HCT116 (cell line): ENCODE measurements around the gene ANXA10. TPM values are rescaled to one million over a fixed set of nuclear protein-coding genes. Genes with fewer than 3 reads are reported as not detected.

Source experiments
- ATAC-seq: fragments of 200-7000 bp; cut with Tn5 transposase; 2 replicates; pipeline ENCODE4 v1.9.1; 2020; ENCODE audit warnings: mild to moderate bottlenecking, moderate library complexity
- BruUV-seq: library from RNA; stranded (reverse); fragments of 400-500 nt; replicated peaks from 2 replicates; lab custom pipeline; 2021; lab: Mats Ljungman, UMichigan
- CTCF ChIA-PET: fragments of 300-600 bp; sonication (Branson Sonifier 250); formaldehyde crosslinking; loops from one replicate; lab custom pipeline; 2021; ENCODE audit warnings: antibody characterized with exemption; lab: Charles Lee
- POLR2A ChIA-PET: fragments of 300-600, 350-600 bp; sonication (Branson Sonifier 250); formaldehyde crosslinking; loops from one replicate; lab custom pipeline; 2021; ENCODE audit warnings: antibody characterized with exemption; lab: Charles Lee
- RAD21 ChIA-PET, 2 experiments: fragments of 300-600 bp; sonication (Branson Sonifier 250); formaldehyde crosslinking; loops; one replicate each; lab custom pipeline; 2023; ENCODE audit warnings: low total read pairs in 2 of 2; ENCODE audit not compliant: uncharacterized antibody in 2 of 2, unreplicated experiment in 2 of 2, low non-redundant PET in 1 of 2; lab: Charles Lee
- DNase-seq: peaks from one replicate; pipeline ENCODE4 v3.0.0-alpha.2; 2010; ENCODE audit warnings: low read depth, low spot score
- H2AFZ ChIP-seq: fragments of 200-600 bp; shearing (Covaris generic), sonication (generic); 2 replicates; pipeline ENCODE4 v1.6.1; 2017; ENCODE audit warnings: low read depth, mixed run types, mixed read lengths, antibody characterized with exemption, low read length; ENCODE audit not compliant: poor library complexity, severe bottlenecking
- H3K27ac ChIP-seq: 2 replicates; pipeline ENCODE4 v1.5.1; 2012; ENCODE audit warnings: low read depth, low read length
- H3K27me3 ChIP-seq: fragments of 200-600 bp; sonication (generic); 2 replicates; pipeline ENCODE4 v1.6.1; 2016; ENCODE audit warnings: mixed run types, low read length, mixed read lengths; ENCODE audit not compliant: insufficient read depth
- H3K36me3 ChIP-seq, 2 experiments: fragments of 200-500 bp in 1 of 2; fragments of 200-600 bp in 1 of 2; sonication (Bioruptor generic) in 1 of 2; sonication (generic) in 1 of 2; 2 replicates each; pipeline versions ENCODE4 v1.5.1 to v1.6.1; 2014 to 2016; ENCODE audit warnings: low read length in 2 of 2, inconsistent platforms in 1 of 2, mixed read lengths in 1 of 2, mixed run types in 1 of 2; ENCODE audit not compliant: insufficient read depth in 2 of 2, control insufficient read depth in 1 of 2
- H3K4me1 ChIP-seq, 2 experiments: fragments of 200-600 bp in 1 of 2; sonication (generic) in 1 of 2; 2 replicates each; pipeline versions ENCODE4 v1.5.1 to v1.6.1; 2012 to 2017; ENCODE audit warnings: low read length in 2 of 2, inconsistent platforms in 1 of 2, mild to moderate bottlenecking in 1 of 2, mixed read lengths in 1 of 2, mixed run types in 1 of 2, moderate library complexity in 1 of 2; ENCODE audit not compliant: insufficient read depth in 2 of 2, control insufficient read depth in 1 of 2
- H3K4me2 ChIP-seq: fragments of 200-600 bp; sonication (generic); 2 replicates; pipeline ENCODE4 v1.6.1; 2017; ENCODE audit warnings: mixed run types, low read length, mixed read lengths
- H3K4me3 ChIP-seq, 2 experiments: fragments of 200-600 bp in 1 of 2; sonication (generic) in 1 of 2; replicated peaks in 1 of 2; 2 replicates each; pipeline ENCODE4 v1.5.1; 2011 to 2016; ENCODE audit warnings: low read length in 2 of 2, control low read depth in 1 of 2, low read depth in 1 of 2, mild to moderate bottlenecking in 1 of 2, mixed read lengths in 1 of 2, mixed run types in 1 of 2
- H3K79me2 ChIP-seq: fragments of 200-600 bp; sonication (generic); 2 replicates; pipeline ENCODE4 v1.6.1; 2017; ENCODE audit warnings: mild to moderate bottlenecking, mixed run types, low read length, moderate library complexity, mixed read lengths; ENCODE audit not compliant: insufficient read depth
- H3K9ac ChIP-seq: fragments of 200-600 bp; sonication (generic); 2 replicates; pipeline ENCODE4 v1.6.1; 2016; ENCODE audit warnings: low read length, mixed read lengths
- H3K9me2 ChIP-seq: fragments of 200-600 bp; sonication (generic), shearing (Covaris generic); 2 replicates; pipeline ENCODE4 v1.6.1; 2017; ENCODE audit warnings: mixed run types, mild to moderate bottlenecking, moderate library complexity; ENCODE audit not compliant: insufficient read depth
- H3K9me3 ChIP-seq, 2 experiments: fragments of 200-500 bp in 1 of 2; fragments of 200-600 bp in 1 of 2; sonication (Bioruptor generic) in 1 of 2; sonication (generic) in 1 of 2; 2 replicates each; pipeline ENCODE4 v1.6.1; 2014 to 2017; ENCODE audit warnings: low read length in 2 of 2, mixed read lengths in 2 of 2, inconsistent platforms in 1 of 2, low read depth in 1 of 2, mild to moderate bottlenecking in 1 of 2, mixed run types in 1 of 2, moderate library complexity in 1 of 2; ENCODE audit not compliant: control insufficient read depth in 1 of 2, insufficient read depth in 1 of 2
- H4K20me1 ChIP-seq: fragments of 200-600 bp; sonication (generic), shearing (Covaris generic); 2 replicates; pipeline ENCODE4 v1.6.1; 2017; ENCODE audit warnings: mixed run types, mild to moderate bottlenecking, moderate library complexity; ENCODE audit not compliant: insufficient read depth
- CTCF ChIP-seq, 3 experiments: fragments of 200-600 bp in 1 of 3; sonication (generic) in 1 of 3; IDR thresholded peaks in 2 of 3; conservative IDR thresholded peaks in 1 of 3; 2 replicates each; pipeline ENCODE4 v1.5.1; 2012 to 2017; ENCODE audit warnings: low read depth in 2 of 3, low read length in 2 of 3, antibody characterized with exemption in 1 of 3, borderline replicate concordance in 1 of 3, control low read depth in 1 of 3, mild to moderate bottlenecking in 1 of 3, mixed read lengths in 1 of 3, mixed run types in 1 of 3, moderate library complexity in 1 of 3; ENCODE audit not compliant: insufficient read depth in 1 of 3
- EZH2phosphoT487 ChIP-seq: fragments of 200-600 bp; IDR thresholded peaks from 2 replicates; pipeline ENCODE4 v1.6.1; 2018; ENCODE audit warnings: antibody characterized with exemption, borderline replicate concordance
- JUND ChIP-seq: IDR thresholded peaks from 2 replicates; pipeline ENCODE4 v1.6.1; 2012
- POLR2A ChIP-seq: IDR thresholded peaks from 2 replicates; pipeline ENCODE4 v1.7.0; 2011; ENCODE audit warnings: borderline replicate concordance; ENCODE audit not compliant: insufficient read depth, insufficient read length; ENCODE audit errors: extremely low read depth
- POLR2AphosphoS5 ChIP-seq: IDR thresholded peaks from 2 replicates; pipeline ENCODE4 v1.6.1; 2011; ENCODE audit warnings: mild to moderate bottlenecking, low read depth, low read length, moderate library complexity
- RAD21 ChIP-seq: IDR thresholded peaks from 2 replicates; pipeline ENCODE4 v1.6.1; 2012; ENCODE audit warnings: low read depth, mild to moderate bottlenecking
- REST ChIP-seq: IDR thresholded peaks from 2 replicates; pipeline ENCODE4 v1.6.1; 2012; ENCODE audit warnings: low read depth
- SRF ChIP-seq: IDR thresholded peaks from 2 replicates; pipeline ENCODE4 v1.6.1; 2012; ENCODE audit warnings: low read depth
- YY1 ChIP-seq: IDR thresholded peaks from 2 replicates; pipeline ENCODE4 v1.6.1; 2011; ENCODE audit warnings: low read length, low read depth, moderate library complexity, mild to moderate bottlenecking; ENCODE audit not compliant: insufficient replicate concordance; ENCODE audit errors: extremely low read depth
- ZFX ChIP-seq: fragments of 450-650 bp; IDR thresholded peaks from 2 replicates; pipeline ENCODE4 v1.6.1; 2017
- intact Hi-C: fragments of 100-400 bp; cut with micrococcal nuclease; formaldehyde crosslinking; loops from 2 replicates; pipeline ENCODE4 v1.10.0; 2022
- total RNA-seq: library from RNA; stranded (reverse); gene quantifications from one replicate; pipeline ENCODE4 v1.2.1, GENCODE V29; 2021; ENCODE audit not compliant: unreplicated experiment

The ANXA10 gene
- total RNA-seq, 1 experiment from 2014 or later: 15.1 TPM

GRCh38 chr4:168167714-168168284, 75.5 kb downstream of the ANXA10 start:
- POLR2A ChIA-PET: no interaction called here
- Histone ChIP-seq H3K79me2 (no peaks in the 10 kb centered on the region), H4K20me1 (no peaks in the 10 kb centered on the region), H2AFZ (no peak overlapping the region), H3K36me3 (peaks cover 0 to 3% of the 10 kb centered on the region in 2 experiments; a peak in 1 of 4 replicates), H3K4me1 (no peaks in the 10 kb centered on the region), H3K27ac (no peak overlapping the region), H3K9me3 (no peaks in the 10 kb centered on the region), H3K9ac (no peak overlapping the region), H3K9me2 (no peaks in the 10 kb centered on the region; the same call in 1 of the 2 replicates), H3K4me3 (no peak overlapping the region), H3K27me3 (no peaks in the 10 kb centered on the region), H3K4me2 (no peak overlapping the region)
- CTCF ChIA-PET: no interaction called here
- intact Hi-C loops: no loop called here
- ATAC-seq: no peak
- no TSS peak for BruUV-seq
- TF ChIP-seq EZH2phosphoT487: no peak
- TF ChIP-seq JUND: no peak
- RAD21 ChIA-PET: no interaction called here
- no peak for DNase-seq

- DNase-seq (no peak), ATAC-seq (no peak)
- Histone ChIP-seq H2AFZ (no peak overlapping the region), H3K4me3 (no peak overlapping the region), H3K27ac (no peak overlapping the region), H3K79me2 (no peaks in the 10 kb centered on the region), H4K20me1 (no peaks in the 10 kb centered on the region), H3K36me3 (no peaks in the 10 kb centered on the region), H3K27me3 (no peaks in the 10 kb centered on the region), H3K4me1 (no peaks in the 10 kb centered on the region), H3K9me2 (no peaks in the 10 kb centered on the region; the same call in 1 of the 2 replicates), H3K9ac (no peak overlapping the region), H3K4me2 (no peak overlapping the region), H3K9me3 (no peaks in the 10 kb centered on the region)
- TF ChIP-seq YY1: no peak
- TF ChIP-seq SRF: no peak
- no peak for TF ChIP-seq POLR2AphosphoS5
- TF ChIP-seq REST: no peak
- TF ChIP-seq EZH2phosphoT487: no peak
- TF ChIP-seq RAD21: no peak
- no peak for TF ChIP-seq POLR2A
- no peak for TF ChIP-seq CTCF (IDR thresholded peaks at IDR 0.05 in 2 of 3, conservative IDR thresholded peaks at IDR 0.05 in 1 of 3; ENCODE audit: borderline replicate concordance in 1 of 3, insufficient read depth in 1 of 3, low read depth in 2 of 3, low read length in 2 of 3)
- no peak for TF ChIP-seq ZFX
- ChIA-PET RAD21 (no interaction called here), POLR2A (no interaction called here), CTCF (no interaction called here)
- BruUV-seq: no TSS peak
- intact Hi-C loops: no loop called here
Observed at GRCh38 chr4:168174308-168174707, 82.0 kb downstream of the ANXA10 start.
